ENCODE results near the gene TSHR.

The TSHR gene

DNA sequence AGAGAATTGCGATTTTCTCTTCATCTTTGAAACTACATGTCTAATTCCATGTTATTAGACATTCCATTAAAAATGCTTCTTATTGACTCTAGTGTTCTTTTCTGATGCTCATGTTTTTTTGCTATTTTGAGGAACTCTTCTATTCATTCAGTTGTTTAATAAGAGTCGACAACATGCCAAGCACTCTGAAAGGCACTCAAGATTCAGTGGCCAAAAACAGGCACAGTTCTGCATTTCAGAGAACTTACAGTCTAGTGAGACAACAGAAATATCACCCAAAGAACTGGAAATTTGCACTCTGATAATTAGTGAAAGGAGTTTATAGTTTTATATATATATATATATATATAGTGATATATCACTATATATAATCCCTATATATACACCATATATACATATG lies 111.7 kb downstream of the TSHR start:
- H3K27ac ChIP-seq (replicated peaks): no peak overlapping the region
- DNase-seq (ENCODE audit: low read depth in 1 of 2, low spot score in 1 of 2): no peak
- no peak overlapping the region for H3K4me3 ChIP-seq (replicated peaks; ENCODE audit: insufficient read depth, low read length)
- H3K27me3 ChIP-seq (ENCODE audit: insufficient read depth, poor library complexity, severe bottlenecking): no peaks in the 10 kb centered on the region
- TF ChIP-seq POLR2AphosphoS5 (IDR thresholded peaks at IDR 0.05; ENCODE audit: low read depth) (no peak), GABPA (IDR thresholded peaks at IDR 0.05; ENCODE audit: low read depth) (no peak), SPI1 (IDR thresholded peaks at IDR 0.05; ENCODE audit: borderline replicate concordance, low read depth) (no peak)
- TF ChIP-seq, protein P1, sequence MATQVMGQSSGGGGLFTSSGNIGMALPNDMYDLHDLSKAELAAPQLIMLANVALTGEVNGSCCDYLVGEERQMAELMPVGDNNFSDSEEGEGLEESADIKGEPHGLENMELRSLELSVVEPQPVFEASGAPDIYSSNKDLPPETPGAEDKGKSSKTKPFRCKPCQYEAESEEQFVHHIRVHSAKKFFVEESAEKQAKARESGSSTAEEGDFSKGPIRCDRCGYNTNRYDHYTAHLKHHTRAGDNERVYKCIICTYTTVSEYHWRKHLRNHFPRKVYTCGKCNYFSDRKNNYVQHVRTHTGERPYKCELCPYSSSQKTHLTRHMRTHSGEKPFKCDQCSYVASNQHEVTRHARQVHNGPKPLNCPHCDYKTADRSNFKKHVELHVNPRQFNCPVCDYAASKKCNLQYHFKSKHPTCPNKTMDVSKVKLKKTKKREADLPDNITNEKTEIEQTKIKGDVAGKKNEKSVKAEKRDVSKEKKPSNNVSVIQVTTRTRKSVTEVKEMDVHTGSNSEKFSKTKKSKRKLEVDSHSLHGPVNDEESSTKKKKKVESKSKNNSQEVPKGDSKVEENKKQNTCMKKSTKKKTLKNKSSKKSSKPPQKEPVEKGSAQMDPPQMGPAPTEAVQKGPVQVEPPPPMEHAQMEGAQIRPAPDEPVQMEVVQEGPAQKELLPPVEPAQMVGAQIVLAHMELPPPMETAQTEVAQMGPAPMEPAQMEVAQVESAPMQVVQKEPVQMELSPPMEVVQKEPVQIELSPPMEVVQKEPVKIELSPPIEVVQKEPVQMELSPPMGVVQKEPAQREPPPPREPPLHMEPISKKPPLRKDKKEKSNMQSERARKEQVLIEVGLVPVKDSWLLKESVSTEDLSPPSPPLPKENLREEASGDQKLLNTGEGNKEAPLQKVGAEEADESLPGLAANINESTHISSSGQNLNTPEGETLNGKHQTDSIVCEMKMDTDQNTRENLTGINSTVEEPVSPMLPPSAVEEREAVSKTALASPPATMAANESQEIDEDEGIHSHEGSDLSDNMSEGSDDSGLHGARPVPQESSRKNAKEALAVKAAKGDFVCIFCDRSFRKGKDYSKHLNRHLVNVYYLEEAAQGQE (IDR thresholded peaks at IDR 0.05; ENCODE audit: insufficient replicate concordance, low read depth): no peak
- TF ChIP-seq, protein P2, sequence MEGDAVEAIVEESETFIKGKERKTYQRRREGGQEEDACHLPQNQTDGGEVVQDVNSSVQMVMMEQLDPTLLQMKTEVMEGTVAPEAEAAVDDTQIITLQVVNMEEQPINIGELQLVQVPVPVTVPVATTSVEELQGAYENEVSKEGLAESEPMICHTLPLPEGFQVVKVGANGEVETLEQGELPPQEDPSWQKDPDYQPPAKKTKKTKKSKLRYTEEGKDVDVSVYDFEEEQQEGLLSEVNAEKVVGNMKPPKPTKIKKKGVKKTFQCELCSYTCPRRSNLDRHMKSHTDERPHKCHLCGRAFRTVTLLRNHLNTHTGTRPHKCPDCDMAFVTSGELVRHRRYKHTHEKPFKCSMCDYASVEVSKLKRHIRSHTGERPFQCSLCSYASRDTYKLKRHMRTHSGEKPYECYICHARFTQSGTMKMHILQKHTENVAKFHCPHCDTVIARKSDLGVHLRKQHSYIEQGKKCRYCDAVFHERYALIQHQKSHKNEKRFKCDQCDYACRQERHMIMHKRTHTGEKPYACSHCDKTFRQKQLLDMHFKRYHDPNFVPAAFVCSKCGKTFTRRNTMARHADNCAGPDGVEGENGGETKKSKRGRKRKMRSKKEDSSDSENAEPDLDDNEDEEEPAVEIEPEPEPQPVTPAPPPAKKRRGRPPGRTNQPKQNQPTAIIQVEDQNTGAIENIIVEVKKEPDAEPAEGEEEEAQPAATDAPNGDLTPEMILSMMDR (IDR thresholded peaks at IDR 0.05; ENCODE audit: insufficient read depth, low read length): no peak

DNA sequence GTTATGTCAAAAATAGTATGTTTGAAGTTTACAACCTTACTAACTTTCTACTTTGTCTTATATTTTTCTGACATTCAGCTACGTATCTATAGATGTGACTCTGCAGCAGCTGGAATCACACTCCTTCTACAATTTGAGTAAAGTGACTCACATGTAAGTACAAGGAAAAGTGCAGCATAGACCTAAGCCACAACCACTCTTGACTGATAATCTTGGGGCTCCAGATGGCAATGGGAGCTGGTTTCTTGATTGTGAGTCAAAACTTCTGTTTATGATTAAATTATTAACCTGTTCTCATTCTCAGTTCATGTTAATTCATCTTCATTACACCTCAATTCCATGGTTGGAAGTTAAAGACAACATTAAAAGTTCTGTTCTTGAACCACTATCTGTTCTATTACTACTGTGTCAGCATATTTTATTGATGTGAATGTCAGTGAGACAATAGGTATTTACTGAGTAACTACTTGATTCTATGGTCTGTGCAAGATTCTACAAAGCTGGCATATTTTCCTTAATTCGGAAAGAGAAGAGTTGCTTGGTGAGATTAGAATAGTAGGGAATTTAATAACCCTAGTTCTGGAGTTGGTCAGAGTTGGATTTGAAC lies 112.9 kb downstream of the TSHR start:
- DNase-seq (ENCODE audit: low read depth in 1 of 2, low spot score in 1 of 2): no peak
- Histone ChIP-seq H3K4me3 (replicated peaks; ENCODE audit: insufficient read depth, low read length) (no peak overlapping the region), H3K27me3 (ENCODE audit: insufficient read depth, poor library complexity, severe bottlenecking) (no peaks in the 10 kb centered on the region), H3K27ac (replicated peaks) (no peak overlapping the region)
- TF ChIP-seq, protein P2 (IDR thresholded peaks at IDR 0.05; ENCODE audit: insufficient read depth, low read length): no peak
- TF ChIP-seq, protein P1 (IDR thresholded peaks at IDR 0.05; ENCODE audit: insufficient replicate concordance, low read depth): no peak

DNA sequence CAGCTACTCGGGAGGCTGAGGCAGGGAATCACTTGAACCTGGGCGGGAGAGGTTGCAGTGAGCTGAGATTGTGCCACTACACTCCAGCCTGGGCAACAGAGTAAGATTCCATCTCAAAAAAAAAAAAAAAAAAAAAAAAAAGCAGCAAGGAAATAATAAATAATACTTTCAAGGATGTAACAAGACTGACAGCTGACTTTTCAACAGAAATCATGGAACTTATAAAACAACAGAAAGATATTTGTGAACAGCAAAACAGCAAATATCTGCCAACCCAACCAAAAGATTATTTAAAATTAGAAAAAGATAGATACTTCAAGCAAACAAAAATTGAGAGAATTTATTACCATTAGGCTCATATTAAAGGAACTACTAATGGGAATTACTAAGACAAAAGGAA lies 115.1 kb downstream of the TSHR start:
- no peak overlapping the region for H3K4me3 ChIP-seq (replicated peaks; ENCODE audit: insufficient read depth, low read length)
- no peak overlapping the region for H3K27ac ChIP-seq (replicated peaks)
- TF ChIP-seq SPI1 (IDR thresholded peaks at IDR 0.05; ENCODE audit: borderline replicate concordance, low read depth): no peak
- TF ChIP-seq, protein P1 (IDR thresholded peaks at IDR 0.05; ENCODE audit: insufficient replicate concordance, low read depth): no peak
- no peak for TF ChIP-seq GABPA (IDR thresholded peaks at IDR 0.05; ENCODE audit: low read depth)
- no peak for TF ChIP-seq POLR2AphosphoS5 (IDR thresholded peaks at IDR 0.05; ENCODE audit: low read depth)
- TF ChIP-seq, protein P2 (IDR thresholded peaks at IDR 0.05; ENCODE audit: insufficient read depth, low read length): no peak
- no peak for DNase-seq (ENCODE audit: low read depth in 1 of 2, low spot score in 1 of 2)
- H3K27me3 ChIP-seq (ENCODE audit: insufficient read depth, poor library complexity, severe bottlenecking): no peaks in the 10 kb centered on the region

Data from HL-60 (cell line).